PC-9 (cell line): ENCODE measurements around the gene PPIE. TPM values are rescaled to one million over a fixed set of nuclear protein-coding genes. Genes with fewer than 3 reads are reported as not detected.

Source experiments
- BruUV-seq: library from RNA; stranded (reverse); fragments of 400-500 nt; replicated peaks from 2 replicates; lab custom pipeline; 2021; lab: Mats Ljungman, UMichigan
- CTCF ChIA-PET: fragments of 300-600 bp; sonication (Branson Sonifier 250); formaldehyde crosslinking; loops from one replicate; lab custom pipeline; 2022; ENCODE audit warnings: antibody characterized with exemption; lab: Charles Lee
- POLR2A ChIA-PET: fragments of 300-600 bp; sonication (Branson Sonifier 250); formaldehyde crosslinking; loops from one replicate; lab custom pipeline; 2022; ENCODE audit warnings: antibody characterized with exemption; ENCODE audit not compliant: unreplicated experiment; lab: Charles Lee
- DNase-seq, 2 experiments: peaks; one replicate each; pipeline versions ENCODE4 v3.0.0 to v3.0.0-alpha.2; 2015 to 2022; ENCODE audit warnings: mixed read lengths in 1 of 2
- H2AFZ ChIP-seq: fragments of 200-600 bp; sonication (generic); 2 replicates; pipeline ENCODE4 v1.8.1; 2017; ENCODE audit warnings: antibody characterized with exemption
- H3F3A ChIP-seq: fragments of 200-600 bp; sonication (generic); 2 replicates; pipeline ENCODE4 v1.8.1; 2017; ENCODE audit warnings: antibody characterized with exemption, mild to moderate bottlenecking, low read depth; ENCODE audit not compliant: insufficient read depth
- H3K27ac ChIP-seq: fragments of 200-600 bp; sonication (generic); 2 replicates; pipeline ENCODE4 v1.6.1; 2016; ENCODE audit warnings: mixed run types
- H3K27me3 ChIP-seq: fragments of 200-600 bp; sonication (generic); 2 replicates; pipeline ENCODE4 v1.6.1; 2016; ENCODE audit warnings: low read depth, mixed run types; ENCODE audit not compliant: insufficient read depth
- H3K36me3 ChIP-seq: fragments of 200-600 bp; sonication (generic); 2 replicates; pipeline ENCODE4 v1.6.1; 2016; ENCODE audit warnings: low read depth, mixed run types
- H3K4me1 ChIP-seq: fragments of 200-600 bp; sonication (generic); replicated peaks from 2 replicates; pipeline ENCODE4 v1.6.1; 2016; ENCODE audit warnings: mixed run types; ENCODE audit not compliant: insufficient read depth
- H3K4me2 ChIP-seq: fragments of 200-600 bp; sonication (generic); 2 replicates; pipeline ENCODE4 v1.6.1; 2017; ENCODE audit warnings: mixed run types
- H3K4me3 ChIP-seq: fragments of 200-600 bp; sonication (generic); 2 replicates; pipeline ENCODE4 v1.6.1; 2016; ENCODE audit warnings: mixed run types
- H3K79me2 ChIP-seq: fragments of 200-600 bp; sonication (generic); 2 replicates; pipeline ENCODE4 v1.6.1; 2017; ENCODE audit warnings: low read depth, mixed run types
- H3K9me2 ChIP-seq: fragments of 200-600 bp; sonication (generic); 2 replicates; pipeline ENCODE4 v1.8.1; 2017; ENCODE audit warnings: mild to moderate bottlenecking; ENCODE audit not compliant: insufficient read depth
- H3K9me3 ChIP-seq: fragments of 200-600 bp; sonication (generic); 2 replicates; pipeline ENCODE4 v1.8.1; 2016; ENCODE audit warnings: low read depth; ENCODE audit not compliant: insufficient read depth
- H4K20me1 ChIP-seq: fragments of 200-600 bp; sonication (generic); 2 replicates; pipeline ENCODE4 v1.8.1; 2017; ENCODE audit not compliant: insufficient read depth
- EZH2 ChIP-seq: fragments of 200-600 bp; sonication (generic); IDR thresholded peaks from 2 replicates; pipeline ENCODE4 v1.8.0; 2017; ENCODE audit warnings: antibody characterized with exemption, low read depth
- intact Hi-C: fragments of 100-400 bp; cut with micrococcal nuclease; formaldehyde crosslinking; loops from one replicate; pipeline ENCODE4 v1.10.0; 2022; ENCODE audit not compliant: unreplicated experiment
- total RNA-seq: library from RNA; stranded (reverse); gene quantifications from 2 replicates; pipeline ENCODE4 v1.2.3, GENCODE V29; 2021
- TF ChIP-seq, protein P1 (sequence below): fragments of 200-600 bp; sonication (generic); conservative IDR thresholded peaks from 2 replicates; pipeline ENCODE4 v1.6.1; 2017; ENCODE audit warnings: mixed run types, antibody characterized with exemption, mild to moderate bottlenecking, moderate library complexity

The PPIE gene
- total RNA-seq, 1 experiment from 2014 or later: 81.1 TPM

GRCh38 chr1:39802496-39803260, 64.0 kb downstream of the PPIE start:
- ChIA-PET POLR2A (interaction anchor here (0.6 kb wide), 1 partner anchor 42 kb away, joined by 3 read pairs; no protein-coding TSS in a partner anchor), CTCF (interaction anchor here (0.7 kb wide), 2 partner anchors 93 to 198 kb away, joined by 5 to 9 read pairs; no protein-coding TSS in a partner anchor)
- Histone ChIP-seq H3K9me2 (no peaks in the 10 kb centered on the region), H3K4me1 (peaks cover 13% of the 10 kb centered on the region), H3F3A (peaks cover 16% of the 10 kb centered on the region), H3K4me3 (no peak overlapping the region), H3K36me3 (no peaks in the 10 kb centered on the region), H3K27me3 (no peaks in the 10 kb centered on the region), H3K9me3 (no peaks in the 10 kb centered on the region), H3K27ac (no peak overlapping the region), H2AFZ (no peak overlapping the region), H3K79me2 (no peaks in the 10 kb centered on the region), H4K20me1 (no peaks in the 10 kb centered on the region), H3K4me2 (no peak overlapping the region)
- DNase-seq: no peak
- no peak for TF ChIP-seq EZH2
- TF ChIP-seq, protein P1, sequence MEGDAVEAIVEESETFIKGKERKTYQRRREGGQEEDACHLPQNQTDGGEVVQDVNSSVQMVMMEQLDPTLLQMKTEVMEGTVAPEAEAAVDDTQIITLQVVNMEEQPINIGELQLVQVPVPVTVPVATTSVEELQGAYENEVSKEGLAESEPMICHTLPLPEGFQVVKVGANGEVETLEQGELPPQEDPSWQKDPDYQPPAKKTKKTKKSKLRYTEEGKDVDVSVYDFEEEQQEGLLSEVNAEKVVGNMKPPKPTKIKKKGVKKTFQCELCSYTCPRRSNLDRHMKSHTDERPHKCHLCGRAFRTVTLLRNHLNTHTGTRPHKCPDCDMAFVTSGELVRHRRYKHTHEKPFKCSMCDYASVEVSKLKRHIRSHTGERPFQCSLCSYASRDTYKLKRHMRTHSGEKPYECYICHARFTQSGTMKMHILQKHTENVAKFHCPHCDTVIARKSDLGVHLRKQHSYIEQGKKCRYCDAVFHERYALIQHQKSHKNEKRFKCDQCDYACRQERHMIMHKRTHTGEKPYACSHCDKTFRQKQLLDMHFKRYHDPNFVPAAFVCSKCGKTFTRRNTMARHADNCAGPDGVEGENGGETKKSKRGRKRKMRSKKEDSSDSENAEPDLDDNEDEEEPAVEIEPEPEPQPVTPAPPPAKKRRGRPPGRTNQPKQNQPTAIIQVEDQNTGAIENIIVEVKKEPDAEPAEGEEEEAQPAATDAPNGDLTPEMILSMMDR: no peak
- intact Hi-C loops: no loop called here
- no TSS peak for BruUV-seq

- intact Hi-C loops: no loop called here
- H3K4me2 ChIP-seq: no peak overlapping the region
- peaks cover 13% of the 10 kb centered on the region for H3F3A ChIP-seq
- H4K20me1 ChIP-seq: no peaks in the 10 kb centered on the region
- no peaks in the 10 kb centered on the region for H3K79me2 ChIP-seq
- H3K27me3 ChIP-seq: no peaks in the 10 kb centered on the region
- ChIA-PET POLR2A (no interaction called here), CTCF (interaction anchor here (0.6 kb wide), 1 partner anchor 1406 kb away, joined by 3 read pairs; no protein-coding TSS in a partner anchor)
- BruUV-seq: no TSS peak
- peaks cover 6% of the 10 kb centered on the region for H3K4me1 ChIP-seq
- no peak overlapping the region for H2AFZ ChIP-seq
- H3K36me3 ChIP-seq: no peaks in the 10 kb centered on the region
- H3K9me2 ChIP-seq: no peaks in the 10 kb centered on the region
- TF ChIP-seq, protein P1: no peak
- no peak for TF ChIP-seq EZH2
- no peak overlapping the region for H3K4me3 ChIP-seq
- H3K27ac ChIP-seq: no peak overlapping the region
- H3K9me3 ChIP-seq: no peaks in the 10 kb centered on the region
- no peak for DNase-seq
These were observed 66.7 kb downstream of the PPIE start for GRCh38 chr1:39805385-39805784.

- DNase-seq: peak in 1 of 2 experiments; percentile 23
- H3K9me2 ChIP-seq: no peaks in the 10 kb centered on the region
- H3K4me2 ChIP-seq: no peak overlapping the region
- H3K27ac ChIP-seq: no peak overlapping the region
- no peak overlapping the region for H3K4me3 ChIP-seq
- no peaks in the 10 kb centered on the region for H3K36me3 ChIP-seq
- TF ChIP-seq, protein P1: no peak
- TF ChIP-seq EZH2: no peak
- ChIA-PET POLR2A (no interaction called here), CTCF (no interaction called here)
- no peaks in the 10 kb centered on the region for H3K27me3 ChIP-seq
- H3K9me3 ChIP-seq: no peaks in the 10 kb centered on the region
- H3K4me1 ChIP-seq: no peaks in the 10 kb centered on the region
- H3K79me2 ChIP-seq: no peaks in the 10 kb centered on the region
- intact Hi-C loops: no loop called here
- H3F3A ChIP-seq: peaks cover 9% of the 10 kb centered on the region; the same call in 1 of the 2 replicates
- no peak overlapping the region for H2AFZ ChIP-seq
- BruUV-seq: no TSS peak
- no peaks in the 10 kb centered on the region for H4K20me1 ChIP-seq
These were observed 70.3 kb downstream of the PPIE start for GRCh38 chr1:39808784-39809517.
